Activated effector memory CD4-positive, alpha-beta T cell treated with anti-CD3 and anti-CD28 coated beads, Interleukin-2, amount 50 U/mL, for 16 hours (primary cell): ENCODE measurements around the gene SLC26A6.

Source experiments
- DNase-seq: peaks from one replicate; pipeline ENCODE4 v3.0.0-alpha.2; 2020

SLC26A6 gene, protein sequence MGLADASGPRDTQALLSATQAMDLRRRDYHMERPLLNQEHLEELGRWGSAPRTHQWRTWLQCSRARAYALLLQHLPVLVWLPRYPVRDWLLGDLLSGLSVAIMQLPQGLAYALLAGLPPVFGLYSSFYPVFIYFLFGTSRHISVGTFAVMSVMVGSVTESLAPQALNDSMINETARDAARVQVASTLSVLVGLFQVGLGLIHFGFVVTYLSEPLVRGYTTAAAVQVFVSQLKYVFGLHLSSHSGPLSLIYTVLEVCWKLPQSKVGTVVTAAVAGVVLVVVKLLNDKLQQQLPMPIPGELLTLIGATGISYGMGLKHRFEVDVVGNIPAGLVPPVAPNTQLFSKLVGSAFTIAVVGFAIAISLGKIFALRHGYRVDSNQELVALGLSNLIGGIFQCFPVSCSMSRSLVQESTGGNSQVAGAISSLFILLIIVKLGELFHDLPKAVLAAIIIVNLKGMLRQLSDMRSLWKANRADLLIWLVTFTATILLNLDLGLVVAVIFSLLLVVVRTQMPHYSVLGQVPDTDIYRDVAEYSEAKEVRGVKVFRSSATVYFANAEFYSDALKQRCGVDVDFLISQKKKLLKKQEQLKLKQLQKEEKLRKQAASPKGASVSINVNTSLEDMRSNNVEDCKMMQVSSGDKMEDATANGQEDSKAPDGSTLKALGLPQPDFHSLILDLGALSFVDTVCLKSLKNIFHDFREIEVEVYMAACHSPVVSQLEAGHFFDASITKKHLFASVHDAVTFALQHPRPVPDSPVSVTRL

DNA sequence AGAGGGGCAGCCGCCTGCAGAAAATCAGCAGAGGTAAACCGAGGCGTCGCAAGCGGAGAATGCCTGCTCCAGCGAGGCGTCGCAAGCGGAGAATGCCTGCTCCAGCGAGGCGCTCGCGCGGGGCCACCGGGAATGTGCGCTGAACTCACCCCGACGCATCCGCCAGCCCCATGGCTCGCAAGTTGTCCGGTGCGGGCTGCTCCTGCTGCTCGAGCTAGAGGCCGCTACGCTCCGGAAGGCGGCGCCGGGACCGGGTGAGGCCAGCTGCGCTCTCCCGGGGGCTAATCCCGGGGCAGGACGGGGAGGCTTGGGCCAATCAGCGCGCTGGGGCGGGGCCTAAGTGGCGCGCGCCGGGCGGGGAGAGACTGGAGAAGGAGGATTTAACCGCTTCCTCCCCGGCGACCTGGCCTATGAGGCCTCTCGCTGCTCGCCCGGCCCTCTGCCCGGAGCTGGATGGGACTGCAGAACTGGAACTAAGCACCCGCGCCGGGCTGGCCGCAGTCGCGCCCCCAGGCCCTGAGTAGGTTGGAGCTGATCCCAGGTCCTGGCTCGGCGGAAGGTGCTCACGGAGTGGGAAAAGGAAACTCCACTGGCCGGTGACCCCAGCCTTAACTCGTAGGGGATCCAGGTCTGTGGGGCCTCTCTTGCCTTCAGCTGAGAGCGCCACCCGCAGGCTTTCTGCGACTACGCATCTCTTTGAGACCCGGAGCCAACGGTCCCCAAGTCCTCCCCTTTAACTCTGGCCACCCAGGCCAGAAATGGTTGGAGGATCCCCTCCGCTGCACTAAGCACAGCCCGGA is at the start of gene SLC26A6:
Gene SLC26A6, minus strand, starts transcription at position 240 of the 800 bp plus-strand sequence. Its CDS starts 68 bp downstream, at position 172.
- peak; percentile 98 for DNase-seq

DNA sequence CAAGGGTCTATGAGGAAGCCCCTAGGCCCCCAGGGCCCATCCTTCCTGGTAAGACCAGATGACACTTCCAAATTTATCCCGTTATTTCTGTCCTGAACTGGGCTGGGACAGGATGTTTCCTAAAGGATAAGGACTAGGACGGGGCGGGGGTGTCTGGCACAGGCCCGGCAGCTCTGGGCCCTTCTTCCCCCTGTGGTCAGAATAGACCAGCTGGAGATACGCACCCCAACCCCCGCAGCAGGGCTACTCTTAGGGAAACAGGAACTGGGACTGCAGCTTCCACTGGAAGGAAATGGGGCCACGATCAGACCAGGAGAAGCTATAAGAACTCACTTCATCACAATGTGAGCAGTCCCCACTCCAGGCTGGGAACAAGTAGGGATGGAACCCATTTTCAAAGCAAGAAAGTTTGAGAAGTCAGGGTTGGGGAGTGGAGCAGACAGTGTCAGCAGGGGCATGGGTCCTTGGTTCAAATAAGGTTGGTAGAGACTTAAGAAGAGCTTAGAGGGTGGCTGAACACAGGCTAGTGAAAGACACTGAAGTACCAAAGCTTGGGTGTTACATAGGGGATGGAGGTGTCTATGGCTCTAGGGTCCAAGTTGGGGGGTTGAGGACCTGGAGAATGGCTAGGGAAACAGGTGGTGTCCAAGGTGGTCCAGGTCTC is 49.4 kb upstream of the SLC26A6 start:
- DNase-seq = no peak

DNA sequence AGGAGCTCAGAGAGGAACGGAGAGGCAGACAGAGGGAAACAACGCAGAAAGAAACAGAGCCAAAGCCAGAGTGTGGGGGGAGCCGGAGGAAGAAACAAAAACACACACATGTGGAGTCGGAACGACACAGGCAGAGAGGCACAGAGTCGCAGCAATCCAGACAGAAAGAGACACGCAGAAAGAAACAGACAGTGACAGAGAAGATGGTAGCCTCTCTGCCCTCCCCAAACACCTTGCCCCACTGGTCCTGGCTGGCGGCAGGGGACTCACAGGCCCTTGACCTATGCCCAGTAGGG is 48.7 kb upstream of the SLC26A6 start:
- no peak for DNase-seq

DNA sequence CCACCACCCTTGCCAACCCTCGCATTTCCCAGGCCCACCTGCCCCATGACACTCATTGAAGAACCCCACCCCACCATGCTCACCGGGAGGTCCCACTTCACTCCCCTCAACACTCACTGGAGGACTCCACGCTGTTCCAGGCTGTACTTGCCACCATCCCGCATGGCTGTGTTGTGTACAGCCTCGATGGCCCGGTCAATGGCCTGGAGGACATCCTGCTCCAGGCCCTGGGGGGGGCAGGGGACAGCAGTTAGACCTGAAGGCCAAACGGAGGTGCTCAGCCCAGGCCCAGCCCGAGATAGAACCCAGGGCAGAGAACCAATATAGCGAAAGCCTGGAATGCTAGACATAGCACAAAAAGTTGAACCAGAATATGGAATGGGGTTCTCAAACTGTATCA is 47.5 kb upstream of the SLC26A6 start:
- no peak for DNase-seq

DNA sequence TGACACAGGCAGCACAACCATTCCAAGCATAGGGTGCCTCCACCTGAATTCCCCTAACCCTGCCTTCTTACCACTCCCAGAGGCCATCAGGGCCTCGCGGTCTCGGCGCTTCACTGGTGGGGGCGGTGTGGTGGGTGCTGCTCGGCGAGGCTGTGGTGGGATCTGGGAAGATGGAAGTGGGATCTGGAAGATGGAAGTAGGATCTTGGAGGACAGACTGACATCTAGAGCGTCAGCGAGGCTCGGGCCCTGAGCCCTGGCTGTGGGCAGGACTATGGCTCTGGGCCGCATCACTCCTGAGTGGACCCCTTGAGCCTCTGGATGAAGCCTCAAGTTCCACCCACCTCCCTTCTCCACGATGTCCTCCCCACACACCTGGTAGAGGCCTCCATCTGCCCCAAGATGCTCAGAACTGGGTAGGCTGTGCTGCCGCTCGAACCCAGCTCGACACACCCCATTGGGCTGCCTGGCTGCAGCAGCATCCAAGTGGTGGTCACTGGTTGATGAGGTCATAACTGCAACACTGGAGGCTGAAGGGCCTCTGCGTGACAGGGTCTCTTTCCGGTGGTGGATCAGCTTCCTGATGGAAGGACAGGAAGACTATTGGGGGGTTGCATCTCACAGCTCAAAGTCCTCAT is 46.8 kb upstream of the SLC26A6 start:
- no peak for DNase-seq

DNA sequence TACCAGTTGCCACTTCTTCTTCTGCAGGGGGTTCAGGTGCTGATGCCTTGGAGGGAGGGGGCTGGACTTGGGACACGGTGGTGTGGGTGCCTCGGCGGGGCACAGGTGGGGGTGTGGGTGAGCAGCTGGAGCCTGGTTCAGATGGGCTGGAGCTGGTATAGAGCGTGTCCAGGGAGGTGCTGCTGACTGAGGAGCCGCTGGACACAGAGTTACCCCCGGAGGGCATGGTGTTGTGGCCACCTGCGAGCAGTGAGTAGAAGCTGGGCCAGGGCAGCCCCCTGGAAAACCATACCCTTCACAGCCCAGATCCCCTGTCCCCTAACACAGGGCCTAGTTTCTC is 46.2 kb upstream of the SLC26A6 start:
- no peak for DNase-seq

DNA sequence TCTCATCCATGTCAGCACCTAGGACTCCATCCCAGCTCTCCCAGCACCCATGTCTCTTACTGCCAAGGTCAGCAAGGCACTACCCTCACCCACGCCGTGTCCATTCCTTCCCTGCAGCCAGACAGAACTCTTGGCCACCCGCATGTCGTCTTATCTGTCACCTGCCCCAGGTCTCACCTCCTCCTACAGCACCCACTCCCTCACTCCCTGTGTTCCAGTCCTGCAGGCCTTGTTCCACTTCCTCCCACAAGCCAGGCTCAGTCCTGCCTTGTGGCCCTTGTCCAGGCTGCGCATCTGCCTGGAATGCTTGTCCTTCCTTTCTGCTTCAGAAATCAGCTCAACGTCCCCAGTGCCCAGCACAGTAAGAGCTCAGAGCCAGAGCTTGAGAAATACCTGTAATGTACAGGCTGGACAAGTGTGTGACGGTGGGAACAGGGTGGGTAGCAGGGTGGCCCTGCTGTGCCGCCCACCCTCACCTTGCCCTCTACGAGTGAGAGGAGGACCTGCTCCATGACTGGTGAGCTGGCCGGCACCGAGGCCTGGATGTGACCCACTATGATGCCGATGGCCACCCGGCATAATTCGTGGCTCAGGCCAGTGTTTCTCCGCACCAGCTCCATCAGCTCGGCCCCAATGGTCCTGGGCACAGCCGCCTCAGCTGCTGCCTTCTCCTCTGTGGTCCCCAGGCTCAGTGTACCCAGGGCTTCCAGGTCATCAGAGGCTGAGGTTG is 45.7 kb upstream of the SLC26A6 start:
- no peak for DNase-seq

DNA sequence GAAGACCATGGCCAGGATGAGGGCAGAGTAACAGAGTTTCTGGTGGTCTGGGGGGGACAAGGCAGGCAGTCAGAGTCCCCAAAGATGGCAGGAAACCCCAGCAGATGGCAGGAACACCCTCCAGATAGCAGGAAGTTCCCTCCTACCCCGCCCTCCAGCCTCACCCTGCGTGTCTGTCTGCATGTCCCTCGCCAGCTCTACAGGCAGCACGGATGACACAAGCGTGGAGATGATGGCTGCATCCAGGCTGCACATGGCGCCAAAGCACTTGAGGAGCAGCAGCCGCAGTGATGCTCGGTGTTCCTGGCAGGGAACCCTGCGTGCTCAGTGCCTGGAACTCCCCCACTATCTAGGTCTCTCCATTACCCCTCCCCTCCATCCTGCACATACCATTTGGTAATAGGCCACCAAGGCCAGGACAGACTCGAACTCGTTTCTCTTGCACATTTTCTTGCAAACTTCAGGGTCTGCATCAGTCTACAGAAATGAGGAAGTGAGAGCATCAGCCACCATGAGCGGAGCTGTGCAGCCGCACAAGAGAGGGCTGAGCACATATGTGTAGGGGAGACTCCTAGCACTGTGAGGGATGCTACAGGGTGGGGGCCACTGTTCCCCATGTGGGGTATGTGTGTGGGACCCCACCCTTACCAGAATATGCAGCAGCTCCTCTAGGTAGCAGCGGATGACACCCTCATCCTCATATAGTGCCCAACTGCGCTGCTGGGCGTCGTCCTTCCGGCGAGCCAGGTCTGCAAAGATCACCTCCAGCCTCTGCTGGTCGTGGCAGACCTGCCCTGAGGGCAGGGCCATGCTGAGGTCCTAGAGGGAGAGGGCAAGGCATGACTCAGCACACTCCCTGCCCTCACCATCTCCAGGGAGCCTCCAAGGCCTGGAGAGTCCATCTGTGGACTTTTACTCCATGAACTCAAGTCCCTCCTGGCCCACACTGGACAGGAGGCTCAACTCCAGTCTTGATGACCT is 44.4 kb upstream of the SLC26A6 start:
- DNase-seq = no peak

DNA sequence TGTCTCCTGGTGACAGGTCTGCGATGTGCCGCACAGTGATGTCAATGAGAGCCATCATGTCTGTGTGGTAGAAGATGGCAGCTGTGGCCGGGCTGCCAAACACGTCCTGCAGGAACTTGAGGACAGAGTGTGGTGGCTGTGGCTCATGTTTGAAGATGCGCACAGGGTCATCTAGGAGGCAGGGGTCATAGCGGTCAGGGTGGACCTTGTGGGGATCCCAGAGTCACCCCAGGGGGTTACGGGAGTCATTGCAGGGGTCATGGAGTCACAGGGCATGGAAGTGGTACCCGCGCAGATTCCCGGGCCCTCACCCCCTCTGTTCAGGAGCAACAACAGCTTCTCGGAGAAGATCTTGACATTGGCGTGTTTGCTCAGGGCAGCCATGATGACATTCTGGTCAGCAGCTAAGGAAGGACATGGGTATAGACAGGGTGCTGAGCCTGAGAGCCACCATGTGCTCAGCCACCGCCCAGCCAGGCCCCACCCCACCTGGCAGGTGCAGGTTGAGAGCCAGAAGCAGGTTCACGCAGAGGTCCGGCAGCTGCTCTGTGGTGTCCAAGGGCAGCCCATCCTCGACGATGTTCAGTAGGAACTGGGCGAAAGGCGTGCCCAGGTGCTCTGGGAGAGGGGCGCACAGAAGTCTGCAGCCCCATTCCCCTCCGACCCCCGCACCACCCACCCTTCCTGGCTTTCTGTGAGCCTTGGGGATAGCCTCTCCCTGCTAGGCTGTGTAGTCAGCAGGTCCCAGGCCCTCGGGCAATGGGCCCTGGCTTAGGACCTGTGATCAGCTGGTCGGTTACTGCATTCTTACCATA is 43.5 kb upstream of the SLC26A6 start:
- DNase-seq = no peak

DNA sequence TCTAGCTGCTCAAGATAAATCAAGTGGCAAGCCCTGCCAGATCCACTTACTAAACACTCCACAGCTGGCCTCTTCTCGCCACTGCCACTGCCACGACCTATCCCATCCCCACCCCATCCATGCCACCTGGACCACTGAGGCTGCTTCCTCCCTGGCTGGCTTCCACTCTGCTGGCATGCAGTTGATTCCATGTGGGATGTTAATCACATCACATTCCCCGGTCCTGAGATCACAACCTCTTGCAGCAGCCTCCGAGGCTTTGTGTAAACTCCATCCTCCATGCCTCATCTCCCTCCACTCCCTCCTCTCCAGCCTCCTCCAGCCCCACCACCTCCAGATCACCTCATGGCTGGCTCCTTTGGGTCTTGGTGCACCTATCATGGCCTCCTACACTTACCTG is 42.8 kb upstream of the SLC26A6 start:
- no peak for DNase-seq

DNA sequence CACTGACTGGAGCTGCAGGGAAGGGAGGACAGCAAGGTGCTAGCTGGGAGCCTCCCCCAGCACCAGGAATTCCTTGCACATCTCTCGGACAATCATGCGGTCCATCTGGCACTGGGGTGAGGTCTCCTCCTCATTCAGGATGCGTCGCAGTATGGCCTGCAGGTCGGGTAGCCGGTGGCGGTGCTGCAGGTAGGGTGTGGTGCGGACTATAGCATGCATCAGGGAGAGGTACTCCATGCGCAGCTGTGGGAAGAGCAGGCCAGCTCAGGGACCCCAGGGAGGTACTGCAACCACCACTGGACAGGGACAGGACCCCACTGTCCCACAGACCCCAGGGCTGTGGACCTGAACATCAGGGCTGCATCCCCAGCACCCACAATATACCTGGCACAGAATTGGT is 39.2 kb upstream of the SLC26A6 start:
- DNase-seq = no peak

DNA sequence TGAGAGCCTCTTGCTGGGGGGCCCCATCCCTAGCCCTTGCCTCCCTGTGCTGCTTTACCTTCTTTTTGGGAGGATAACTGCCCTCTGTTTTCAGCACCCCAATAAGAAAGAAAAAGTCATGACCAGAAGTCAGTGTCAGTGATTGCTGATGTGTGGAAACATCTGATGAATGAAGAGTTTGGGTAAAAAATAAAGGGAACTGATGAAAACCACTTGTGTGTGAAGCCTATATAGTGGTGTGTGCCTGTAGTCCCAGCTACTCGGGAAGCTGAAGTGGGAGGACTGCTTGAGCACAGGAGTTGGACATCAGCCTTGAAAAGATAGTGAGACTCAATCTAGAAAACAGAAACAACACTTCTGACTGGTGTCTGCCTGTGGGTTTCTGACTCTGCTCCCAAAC is 37.3 kb upstream of the SLC26A6 start:
- DNase-seq = no peak

DNA sequence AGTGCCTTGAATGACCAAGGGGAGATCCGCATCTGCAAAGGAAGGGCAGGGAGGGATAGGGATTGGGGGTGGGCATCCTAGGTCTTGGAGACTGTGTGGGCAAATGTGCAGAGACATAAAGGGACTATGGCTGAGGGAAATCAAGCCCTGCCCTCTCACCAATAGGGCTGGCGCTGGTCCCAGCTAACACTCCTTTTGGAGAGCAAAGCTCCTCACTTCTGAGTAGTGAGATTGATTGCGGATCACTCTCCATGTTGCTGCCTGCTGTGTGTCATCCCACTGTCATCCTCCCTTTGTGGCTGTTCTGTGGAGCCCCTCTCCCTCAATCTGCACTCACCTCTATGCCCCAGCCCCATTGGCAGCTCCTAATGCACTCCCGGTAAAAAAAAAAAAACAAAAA is 29.7 kb upstream of the SLC26A6 start:
- no peak for DNase-seq

DNA sequence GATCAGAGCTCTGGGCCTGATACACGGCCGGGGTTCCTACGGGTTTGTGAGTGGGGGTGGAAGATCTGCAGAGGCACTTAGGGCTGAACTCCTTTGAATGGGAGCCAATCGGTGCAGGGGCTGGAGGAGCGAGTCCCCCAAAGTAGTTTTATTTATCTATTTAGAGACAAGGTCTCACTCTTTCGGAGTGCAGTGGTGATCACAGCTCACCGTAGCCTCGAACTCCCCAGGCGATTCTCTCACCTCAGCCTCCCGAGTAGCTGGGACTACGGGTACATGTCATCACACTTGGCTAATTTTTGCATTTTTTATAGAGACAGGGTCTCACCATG is 29.0 kb upstream of the SLC26A6 start:
- DNase-seq = no peak

DNA sequence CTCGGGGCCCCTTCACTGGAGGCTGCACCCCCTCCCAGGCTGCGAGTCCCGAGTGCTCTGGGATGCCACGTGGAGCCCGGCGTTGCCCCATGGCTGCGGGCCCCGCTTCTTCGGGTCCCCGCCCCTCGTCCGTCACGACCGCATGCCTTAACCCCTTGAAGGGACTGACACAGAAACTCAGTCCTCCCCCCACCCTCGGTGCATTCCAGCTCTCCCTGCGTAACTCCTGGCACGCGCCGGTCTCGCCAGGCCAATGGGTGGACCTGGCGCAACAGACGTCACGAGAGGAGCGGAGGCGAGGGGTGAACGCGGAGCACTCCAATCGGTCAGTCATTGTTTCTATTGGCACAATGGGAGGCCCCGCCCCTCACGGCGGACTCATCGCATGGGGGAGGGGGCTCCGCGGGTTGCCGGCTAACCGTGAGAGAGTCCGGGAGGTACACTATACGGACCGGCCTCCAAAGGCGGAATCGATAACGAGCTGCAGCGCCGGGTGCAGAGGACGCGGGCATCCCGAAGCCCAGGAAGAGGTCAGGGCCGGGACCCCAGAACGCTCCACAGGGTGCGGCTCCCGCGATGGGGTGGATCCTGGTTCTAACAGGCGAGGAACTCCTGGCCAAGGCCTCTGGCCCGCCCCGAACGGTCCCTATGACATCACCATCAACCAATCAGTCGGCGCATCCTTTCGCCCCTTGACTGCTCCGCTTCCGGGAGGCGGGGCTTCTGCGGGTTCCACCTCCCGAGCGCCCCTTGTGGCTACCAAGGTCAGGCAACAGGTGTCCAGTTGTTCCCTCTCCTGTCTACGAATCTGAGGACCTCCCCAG is 28.4 kb upstream of the SLC26A6 start:
- peak; percentile 96 for DNase-seq

DNA sequence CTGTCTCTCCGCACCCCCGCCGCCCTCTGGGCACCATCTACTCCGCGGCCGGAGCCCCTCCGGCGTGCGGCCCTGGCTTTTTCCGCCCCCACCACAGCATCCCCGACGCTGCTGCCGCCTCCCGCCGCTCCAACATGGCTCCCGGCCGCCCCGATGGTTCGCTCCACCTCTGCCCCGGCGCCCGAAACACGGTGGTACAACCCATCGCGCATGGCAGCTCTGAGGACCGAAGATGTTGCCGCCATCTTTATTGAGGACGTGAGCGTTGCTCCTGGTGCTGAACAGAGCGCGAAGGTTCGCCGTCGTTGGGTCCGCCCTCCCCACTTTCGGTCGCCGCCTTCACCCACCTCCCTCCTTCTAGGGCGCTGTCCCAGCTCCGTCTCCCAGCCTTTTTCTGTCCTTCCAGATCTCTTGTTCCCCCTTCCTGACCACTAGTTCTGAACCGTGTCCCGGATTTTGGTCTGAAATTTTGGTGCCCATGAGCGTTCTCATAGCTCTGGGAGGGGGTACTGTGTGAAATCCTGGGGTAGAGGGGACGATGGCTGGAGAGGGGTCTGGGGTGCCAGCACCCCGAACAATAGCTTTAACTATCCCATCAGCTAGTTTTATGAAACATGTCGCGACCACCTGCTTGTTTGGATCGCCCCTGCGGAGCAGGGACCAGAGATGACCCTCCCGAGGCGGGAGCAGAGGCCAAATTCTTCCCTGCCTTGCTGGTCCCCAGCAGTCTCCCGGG is 27.7 kb upstream of the SLC26A6 start, which contains the start of gene CELSR3:
Gene CELSR3, minus strand, starts transcription at position 134 of the 736 bp plus-strand sequence. CDS start 252 bp downstream, outside the sequence.
- peak; percentile 90 for DNase-seq

DNA sequence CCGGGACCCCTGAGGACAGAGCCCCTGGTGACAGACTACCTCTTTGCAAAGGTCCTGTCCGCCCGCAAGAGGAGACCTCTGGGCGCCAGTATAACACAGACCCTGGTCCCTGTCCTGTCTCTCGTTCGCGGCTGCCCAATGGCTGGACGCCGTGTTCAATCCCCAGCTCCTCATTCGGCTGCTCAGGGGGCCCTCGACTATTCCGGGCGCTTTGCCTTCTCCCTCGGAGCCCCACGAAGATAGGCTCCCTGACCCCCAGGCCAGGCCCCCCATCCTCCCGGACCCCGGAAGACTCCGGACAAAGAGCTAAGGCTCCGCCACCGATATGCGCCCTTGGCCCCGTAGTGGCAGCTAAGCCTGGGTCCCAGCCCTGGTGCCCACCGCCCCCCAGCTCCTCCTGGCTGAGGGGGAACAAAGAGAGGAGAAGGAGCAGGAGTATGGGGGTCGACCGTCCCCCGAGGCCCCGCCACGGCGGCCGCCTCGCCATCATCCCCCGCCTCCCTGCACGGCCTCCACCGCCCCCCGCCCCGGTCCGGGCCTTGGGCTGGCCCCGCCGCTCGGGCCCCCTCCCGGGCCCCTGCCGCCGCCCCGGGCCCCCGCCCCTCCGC is 27.0 kb upstream of the SLC26A6 start:
- no peak for DNase-seq
